Measurements from ENCODE around the gene SND1.

DNA sequence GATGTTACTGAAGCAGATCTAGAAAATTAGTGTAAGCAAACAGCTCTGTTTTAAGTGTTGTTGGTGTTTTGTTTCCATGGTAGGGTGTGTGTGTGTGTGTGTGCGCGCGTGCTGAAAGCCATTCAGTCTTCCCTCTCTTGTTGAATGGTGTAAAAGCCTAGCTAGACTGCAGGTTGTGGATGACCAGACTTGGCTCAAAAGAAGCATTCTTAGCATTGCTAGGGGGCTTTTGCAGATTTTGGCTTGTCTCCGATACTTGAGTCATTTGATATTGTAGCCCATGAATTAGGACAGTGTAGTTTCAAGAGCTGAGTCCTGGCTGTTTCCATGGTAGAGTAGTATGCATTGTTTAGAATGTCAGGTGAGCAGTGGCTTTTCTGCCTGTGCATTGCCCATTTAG, 99.1 kb downstream of the SND1 start:
- TF ChIP-seq POLR2A (IDR thresholded peaks at IDR 0.05) = no peak
- TF ChIP-seq, protein P1, sequence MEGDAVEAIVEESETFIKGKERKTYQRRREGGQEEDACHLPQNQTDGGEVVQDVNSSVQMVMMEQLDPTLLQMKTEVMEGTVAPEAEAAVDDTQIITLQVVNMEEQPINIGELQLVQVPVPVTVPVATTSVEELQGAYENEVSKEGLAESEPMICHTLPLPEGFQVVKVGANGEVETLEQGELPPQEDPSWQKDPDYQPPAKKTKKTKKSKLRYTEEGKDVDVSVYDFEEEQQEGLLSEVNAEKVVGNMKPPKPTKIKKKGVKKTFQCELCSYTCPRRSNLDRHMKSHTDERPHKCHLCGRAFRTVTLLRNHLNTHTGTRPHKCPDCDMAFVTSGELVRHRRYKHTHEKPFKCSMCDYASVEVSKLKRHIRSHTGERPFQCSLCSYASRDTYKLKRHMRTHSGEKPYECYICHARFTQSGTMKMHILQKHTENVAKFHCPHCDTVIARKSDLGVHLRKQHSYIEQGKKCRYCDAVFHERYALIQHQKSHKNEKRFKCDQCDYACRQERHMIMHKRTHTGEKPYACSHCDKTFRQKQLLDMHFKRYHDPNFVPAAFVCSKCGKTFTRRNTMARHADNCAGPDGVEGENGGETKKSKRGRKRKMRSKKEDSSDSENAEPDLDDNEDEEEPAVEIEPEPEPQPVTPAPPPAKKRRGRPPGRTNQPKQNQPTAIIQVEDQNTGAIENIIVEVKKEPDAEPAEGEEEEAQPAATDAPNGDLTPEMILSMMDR (IDR thresholded peaks at IDR 0.05) = no peak
